KG1 (cell line): ENCODE data around the gene CRYBG3.

Experiments used
- DNase-seq: peaks from one replicate; lab custom pipeline; 2025; lab: John Stamatoyannopoulos, UW

The CRYBG3 gene

GRCh38 chr3:97974996-97975395, 153.2 kb downstream of the CRYBG3 start:
- peak; percentile 15 for DNase-seq

- no peak for DNase-seq
These were observed 153.7 kb downstream of the CRYBG3 start for GRCh38 chr3:97975466-97975865.

- DNase-seq, result no peak
These were observed 157.8 kb downstream of the CRYBG3 start for GRCh38 chr3:97979610-97980009.

GRCh38 chr3:97981886-97982285, 160.1 kb downstream of the CRYBG3 start:
- no peak for DNase-seq

- DNase-seq, result no peak
These were observed 162.2 kb downstream of the CRYBG3 start for GRCh38 chr3:97983933-97984491.

- no peak for DNase-seq
These were observed 165.5 kb downstream of the CRYBG3 start for GRCh38 chr3:97987306-97987705.

GRCh38 chr3:97988784-97989568, 167.2 kb downstream of the CRYBG3 start:
- no peak for DNase-seq

- no peak for DNase-seq
These were observed 168.9 kb downstream of the CRYBG3 start for GRCh38 chr3:97990624-97991292.

GRCh38 chr3:97991293-97991682, 169.5 kb downstream of the CRYBG3 start:
- no peak for DNase-seq

GRCh38 chr3:97992547-97993173, 170.8 kb downstream of the CRYBG3 start:
- DNase-seq, result no peak

- no peak for DNase-seq
These were observed 171.7 kb downstream of the CRYBG3 start for GRCh38 chr3:97993526-97993925.

- DNase-seq, result no peak
These were observed 172.6 kb downstream of the CRYBG3 start for GRCh38 chr3:97994328-97994945.
